Astrocyte of the spinal cord (primary cell): ENCODE data around the gene FAM89B.
A peak's percentile ranks its signal among the peaks of the same experiment; 100 is the strongest.

Source experiments
- DNase-seq: peaks from one replicate; pipeline ENCODE4 v3.0.0; 2011; ENCODE audit warnings: low read depth, low spot score
- H3K4me3 ChIP-seq: 2 replicates; pipeline ENCODE4 v1.5.1; 2011; ENCODE audit warnings: low read depth, mild to moderate bottlenecking, low read length, moderate library complexity
- in situ Hi-C: cut with HindIII; loops from 2 replicates; pipeline ENCODE4 v1.10.0; 2017; ENCODE audit warnings: low sequenced_read_pairs
- TF ChIP-seq, protein P1 (sequence below): IDR thresholded peaks from 2 replicates; pipeline ENCODE4 v1.5.1; 2012; ENCODE audit warnings: low read depth, mild to moderate bottlenecking, low read length, inconsistent platforms

The FAM89B gene

DNA sequence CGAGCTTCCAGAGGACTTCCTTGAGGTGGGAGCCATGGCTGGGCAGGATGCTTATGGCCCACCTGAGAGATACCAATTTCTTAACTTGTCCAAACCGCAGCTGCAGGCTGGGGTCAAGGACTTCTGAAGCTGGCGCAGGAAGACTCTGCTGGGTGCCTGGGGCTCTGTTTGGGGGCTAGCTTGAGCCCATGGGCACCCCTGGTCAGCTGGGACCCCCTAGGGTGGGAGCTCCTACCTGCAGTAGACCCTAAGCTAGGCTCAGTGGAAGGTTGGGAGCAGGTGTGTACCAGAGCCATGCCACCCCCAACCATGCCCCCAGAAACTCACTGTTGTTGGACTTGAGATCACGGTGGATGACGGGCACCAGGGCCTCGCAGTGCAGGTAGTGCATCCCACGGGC, 40.4 kb downstream of the FAM89B start:
- no peak for DNase-seq
- peak overlapping the region; percentile 76 for H3K4me3 ChIP-seq
- TF ChIP-seq, protein P1, sequence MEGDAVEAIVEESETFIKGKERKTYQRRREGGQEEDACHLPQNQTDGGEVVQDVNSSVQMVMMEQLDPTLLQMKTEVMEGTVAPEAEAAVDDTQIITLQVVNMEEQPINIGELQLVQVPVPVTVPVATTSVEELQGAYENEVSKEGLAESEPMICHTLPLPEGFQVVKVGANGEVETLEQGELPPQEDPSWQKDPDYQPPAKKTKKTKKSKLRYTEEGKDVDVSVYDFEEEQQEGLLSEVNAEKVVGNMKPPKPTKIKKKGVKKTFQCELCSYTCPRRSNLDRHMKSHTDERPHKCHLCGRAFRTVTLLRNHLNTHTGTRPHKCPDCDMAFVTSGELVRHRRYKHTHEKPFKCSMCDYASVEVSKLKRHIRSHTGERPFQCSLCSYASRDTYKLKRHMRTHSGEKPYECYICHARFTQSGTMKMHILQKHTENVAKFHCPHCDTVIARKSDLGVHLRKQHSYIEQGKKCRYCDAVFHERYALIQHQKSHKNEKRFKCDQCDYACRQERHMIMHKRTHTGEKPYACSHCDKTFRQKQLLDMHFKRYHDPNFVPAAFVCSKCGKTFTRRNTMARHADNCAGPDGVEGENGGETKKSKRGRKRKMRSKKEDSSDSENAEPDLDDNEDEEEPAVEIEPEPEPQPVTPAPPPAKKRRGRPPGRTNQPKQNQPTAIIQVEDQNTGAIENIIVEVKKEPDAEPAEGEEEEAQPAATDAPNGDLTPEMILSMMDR, result no peak
- in situ Hi-C loops, result no loop called here

DNA sequence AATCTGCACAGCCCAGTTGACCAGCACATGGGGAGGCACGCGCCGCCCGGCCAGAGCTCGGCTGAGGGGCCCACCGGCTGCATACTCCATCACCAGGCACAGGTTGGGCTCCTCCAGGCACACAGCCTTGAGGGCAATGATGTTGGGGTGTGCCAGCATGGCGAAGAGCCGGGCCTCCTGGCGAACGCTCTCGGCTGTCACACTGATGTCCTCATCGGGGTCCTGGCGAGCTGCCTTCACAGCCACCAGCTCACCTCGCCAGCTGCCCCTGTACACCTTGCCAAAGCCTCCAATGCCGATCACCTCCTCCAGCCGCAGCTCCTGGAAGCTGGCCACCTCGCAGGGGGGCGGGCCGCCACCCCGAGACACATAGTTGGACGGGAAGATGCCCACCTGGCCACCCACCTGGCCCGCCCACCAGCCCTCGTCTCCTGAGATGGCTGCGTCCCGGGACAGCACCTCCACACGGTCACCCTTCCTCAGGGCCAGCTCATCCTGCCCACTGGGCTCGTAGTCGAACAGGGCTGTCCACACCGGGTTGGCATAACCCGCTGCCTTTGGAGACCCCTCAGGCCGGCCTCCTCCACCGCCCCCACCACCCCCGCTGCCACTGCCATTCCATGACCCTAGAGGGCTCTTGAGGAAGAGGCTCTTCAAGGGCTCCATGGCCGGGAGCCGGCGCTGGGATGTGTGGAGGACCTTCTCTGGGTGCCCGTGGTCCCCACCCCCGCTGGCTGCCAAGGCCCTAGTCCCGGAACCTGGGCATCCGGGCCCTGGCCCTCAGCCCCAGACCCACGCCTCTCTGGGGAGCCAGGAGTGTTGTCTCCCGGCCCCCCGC, 41.0 kb downstream of the FAM89B start:
- TF ChIP-seq, protein P1, result no peak
- in situ Hi-C loops, result no loop called here
- no peak for DNase-seq
- peak overlapping the region; percentile 76 for H3K4me3 ChIP-seq

DNA sequence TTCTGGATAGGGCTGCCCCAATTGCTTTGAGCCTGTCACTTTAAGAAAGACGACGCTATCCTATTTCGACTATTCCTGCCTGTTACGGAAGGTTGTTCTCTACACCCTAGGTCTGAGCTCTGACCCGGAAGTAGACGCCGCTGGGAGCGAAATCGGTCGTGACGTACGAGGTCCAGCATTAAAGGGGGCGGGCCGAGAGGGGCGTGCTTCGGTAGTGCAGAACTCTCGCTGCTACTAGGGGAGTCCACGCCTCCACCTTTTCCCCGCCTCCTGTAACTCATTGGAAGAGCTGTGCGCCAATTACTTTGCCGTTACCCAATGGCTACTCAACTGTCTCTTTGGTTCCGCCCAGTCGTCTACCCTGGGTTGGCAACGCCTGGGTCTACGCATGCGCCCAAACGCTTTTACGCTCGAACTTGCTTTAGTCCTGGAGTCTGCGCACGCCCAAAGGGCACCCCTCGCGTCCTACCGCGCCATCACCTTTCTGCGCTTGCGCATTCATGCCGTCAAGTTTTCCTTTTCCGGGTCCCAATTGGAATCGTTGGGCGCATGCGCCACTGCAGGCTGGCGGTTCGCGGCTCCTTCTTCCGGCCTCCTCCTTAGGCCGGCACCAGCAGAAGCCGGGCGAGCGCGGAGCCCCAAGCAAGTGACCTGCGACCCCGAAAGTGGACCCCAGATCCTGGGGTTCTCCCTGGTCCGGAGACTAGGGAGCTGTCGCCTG, 43.1 kb downstream of the FAM89B start, which contains the start of gene PCNX3:
TSS of gene PCNX3 (plus strand) at position 548 of the 721 bp plus-strand sequence. CDS start 536 bp downstream, outside the sequence.
- TF ChIP-seq, protein P1, result no peak
- in situ Hi-C loops, result no loop called here
- peak within 1 kb of the TSS; percentile 78 for H3K4me3 ChIP-seq
- peak; percentile 100 for DNase-seq

DNA sequence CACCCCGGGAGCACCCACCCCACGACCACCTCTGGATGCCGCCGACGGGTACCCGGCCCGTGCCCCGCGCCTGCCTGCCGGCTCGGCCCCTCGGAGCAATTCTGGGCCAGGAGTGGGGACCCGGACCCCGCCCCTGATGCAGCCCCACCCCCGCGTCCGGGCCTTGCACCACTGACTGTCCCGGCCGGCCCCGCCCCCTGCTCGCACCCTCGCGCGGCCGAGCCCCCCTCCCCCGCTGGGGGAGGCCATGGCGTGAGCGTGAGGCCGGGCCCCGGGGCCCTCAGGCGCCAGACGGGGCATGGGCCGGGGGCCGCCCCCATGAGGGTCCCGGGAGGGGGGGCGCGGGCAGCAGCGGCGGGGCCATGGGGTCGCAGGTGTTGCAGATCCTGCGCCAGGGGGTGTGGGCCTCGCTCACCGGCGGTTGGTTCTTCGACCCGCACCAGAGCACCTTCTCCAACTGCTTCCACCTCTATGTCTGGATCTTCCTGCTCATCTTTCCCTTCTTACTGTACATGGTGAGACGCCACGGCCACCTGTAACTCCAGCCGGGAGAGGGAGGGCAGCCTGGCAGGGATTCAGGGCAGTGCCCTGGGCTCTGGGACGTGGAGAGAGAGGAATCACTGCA, 43.7 kb downstream of the FAM89B start:
- no peak for DNase-seq
- TF ChIP-seq, protein P1, result no peak
- H3K4me3 ChIP-seq, result peak overlapping the region; percentile 78
- in situ Hi-C loops, result no loop called here

DNA sequence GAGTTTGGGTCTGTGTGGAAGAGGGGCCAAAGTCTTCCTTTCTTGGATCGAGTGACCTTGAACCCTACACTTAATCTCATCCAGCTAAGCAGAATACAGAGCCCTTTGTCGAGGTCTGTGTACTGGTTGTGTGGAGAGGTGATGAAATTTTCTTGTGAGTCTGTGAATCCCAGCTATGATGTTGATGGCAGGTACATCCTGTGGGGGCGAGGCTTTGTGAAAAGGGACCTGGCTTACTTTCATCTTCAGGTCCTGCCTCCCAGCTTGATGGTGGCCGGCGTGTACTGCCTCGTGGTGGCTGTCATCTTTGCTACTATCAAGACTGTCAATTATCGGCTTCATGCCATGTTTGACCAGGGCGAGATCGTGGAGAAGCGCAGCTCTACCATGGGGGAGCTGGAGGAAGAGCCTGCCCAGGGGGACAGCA, 44.2 kb downstream of the FAM89B start:
- in situ Hi-C loops, result no loop called here
- H3K4me3 ChIP-seq, result peak overlapping the region; percentile 78
- TF ChIP-seq, protein P1, result no peak
- no peak for DNase-seq

DNA sequence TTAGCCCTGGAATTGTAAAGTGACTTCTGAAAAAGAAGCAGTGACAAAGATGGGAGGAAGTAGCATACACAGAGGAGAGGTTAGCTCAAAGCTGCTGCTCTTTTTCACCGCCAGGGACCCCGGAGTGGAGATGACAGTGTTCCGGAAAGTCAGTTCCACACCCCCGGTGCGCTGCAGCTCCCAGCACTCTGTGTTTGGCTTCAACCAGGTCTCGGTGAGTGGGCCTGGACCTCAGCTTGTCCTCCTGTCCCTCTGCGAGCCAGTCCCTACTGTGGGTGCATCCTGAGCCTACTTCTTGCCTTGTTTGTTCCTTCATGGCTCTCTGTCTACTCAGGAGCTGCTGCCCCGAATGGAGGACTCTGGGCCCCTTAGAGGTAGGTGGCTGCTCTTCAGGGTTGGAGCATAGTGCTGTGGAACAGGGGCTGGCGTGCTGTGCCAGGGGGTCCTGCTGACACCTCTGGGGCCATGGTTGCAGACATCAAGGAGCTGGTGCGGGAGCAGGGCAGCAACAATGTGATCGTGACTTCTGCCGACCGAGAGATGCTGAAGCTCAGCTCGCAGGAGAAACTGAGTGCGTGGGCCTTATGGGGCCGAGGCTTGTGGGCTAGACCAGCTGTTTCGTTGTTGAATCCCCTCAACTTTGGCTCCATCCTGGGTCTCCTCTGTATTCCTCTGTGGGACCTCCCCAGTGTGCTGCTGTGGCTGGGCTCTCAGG, 45.0 kb downstream of the FAM89B start:
- TF ChIP-seq, protein P1, result no peak
- DNase-seq, result no peak
- in situ Hi-C loops, result no loop called here
- peak overlapping the region; percentile 78 for H3K4me3 ChIP-seq
